GM19395 (cell line): ENCODE data around the gene DNAJC18.
"Not testable (repeated sequence)": the region's sequence is repeated elsewhere in the genome, so short reads cannot be mapped to it uniquely, and the experiment has no call there.

Experiments used
- ATAC-seq: cut with Tn5 transposase; IDR thresholded peaks from one replicate; pipeline ENCODE4 v1.9.1; 2021; ENCODE audit warnings: mild to moderate bottlenecking, moderate library complexity; ENCODE audit not compliant: unreplicated experiment

DNAJC18 gene

GRCh38 chr5:139389701-139390638 is 49.4 kb downstream of the DNAJC18 start, which contains the start of gene MZB1:
Gene MZB1 (minus strand): TSS chr5:139389913. CDS start chr5:139389856, 57 bp downstream.
- ATAC-seq, result peak; percentile 44

GRCh38 chr5:139388198-139388821 is 51.0 kb downstream of the DNAJC18 start:
- no peak for ATAC-seq

GRCh38 chr5:139387611-139388197 is 51.6 kb downstream of the DNAJC18 start:
- ATAC-seq, result no peak

- ATAC-seq, result not testable (repeated sequence)
Measured at GRCh38 chr5:139386956-139387355, 52.4 kb downstream of the DNAJC18 start.

- no peak for ATAC-seq
Measured at GRCh38 chr5:139386050-139386438, 53.3 kb downstream of the DNAJC18 start.

GRCh38 chr5:139385061-139386049 is 54.0 kb downstream of the DNAJC18 start:
- ATAC-seq, result no peak

- ATAC-seq, result no peak
Measured at GRCh38 chr5:139384591-139385051, 54.7 kb downstream of the DNAJC18 start.

GRCh38 chr5:139383993-139384590 is 55.2 kb downstream of the DNAJC18 start:
- no peak for ATAC-seq

GRCh38 chr5:139383275-139383992 is 55.9 kb downstream of the DNAJC18 start, which contains the start of gene SLC23A1:
Gene SLC23A1 (minus strand): TSS chr5:139383297. CDS start chr5:139383253, 44 bp downstream.
- ATAC-seq, result no peak

GRCh38 chr5:139382807-139383206 is 56.5 kb downstream of the DNAJC18 start:
- no peak for ATAC-seq

- no peak for ATAC-seq
Measured at GRCh38 chr5:139381837-139382761, 57.2 kb downstream of the DNAJC18 start.

GRCh38 chr5:139379626-139380449 is 59.5 kb downstream of the DNAJC18 start:
- no peak for ATAC-seq

- no peak for ATAC-seq
Measured at GRCh38 chr5:139378941-139379361, 60.4 kb downstream of the DNAJC18 start.

- ATAC-seq, result no peak
Measured at GRCh38 chr5:139378101-139378825, 61.1 kb downstream of the DNAJC18 start.

GRCh38 chr5:139377226-139377625 is 62.1 kb downstream of the DNAJC18 start:
- no peak for ATAC-seq

GRCh38 chr5:139376364-139376763 is 63.0 kb downstream of the DNAJC18 start:
- ATAC-seq, result no peak
